G401.6 (cell line): ENCODE data around the gene ROR2.
"Not testable (repeated sequence)": the region's sequence is repeated elsewhere in the genome, so short reads cannot be mapped to it uniquely, and the experiment has no call there.

ENCODE experiments used
- FAIRE-seq: peaks from 2 replicates; lab custom pipeline; 2012; peaks lifted over from hg19 to GRCh38; lab: Jason Lieb, UNC

ROR2 gene

GRCh38 chr9:91817106-91817492, 132.9 kb downstream of the ROR2 start:
- no peak for FAIRE-seq

GRCh38 chr9:91816356-91816755, 133.7 kb downstream of the ROR2 start:
- FAIRE-seq: no peak

GRCh38 chr9:91815896-91816295, 134.1 kb downstream of the ROR2 start:
- no peak for FAIRE-seq

DNA sequence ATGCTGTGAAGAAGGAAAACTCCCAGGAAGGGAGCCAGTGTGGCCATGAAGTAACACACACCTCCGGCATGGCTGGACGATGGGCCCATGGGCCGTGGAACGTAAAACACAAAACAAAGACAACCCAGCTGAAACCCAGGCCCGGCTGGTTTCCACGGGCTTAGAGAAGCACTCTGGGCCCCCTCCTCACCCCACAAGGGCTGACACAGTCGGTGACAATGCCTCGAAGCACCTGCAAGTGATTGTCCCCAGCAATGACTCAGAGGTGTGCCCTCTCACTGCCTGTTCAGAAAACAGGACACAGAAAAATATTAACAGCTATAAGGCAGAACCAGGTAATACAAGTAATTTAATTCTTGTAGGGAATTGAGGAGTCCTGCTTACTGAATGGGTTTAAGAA, 135.3 kb downstream of the ROR2 start:
- FAIRE-seq: no peak

GRCh38 chr9:91814201-91814600, 135.8 kb downstream of the ROR2 start:
- FAIRE-seq: no peak

DNA sequence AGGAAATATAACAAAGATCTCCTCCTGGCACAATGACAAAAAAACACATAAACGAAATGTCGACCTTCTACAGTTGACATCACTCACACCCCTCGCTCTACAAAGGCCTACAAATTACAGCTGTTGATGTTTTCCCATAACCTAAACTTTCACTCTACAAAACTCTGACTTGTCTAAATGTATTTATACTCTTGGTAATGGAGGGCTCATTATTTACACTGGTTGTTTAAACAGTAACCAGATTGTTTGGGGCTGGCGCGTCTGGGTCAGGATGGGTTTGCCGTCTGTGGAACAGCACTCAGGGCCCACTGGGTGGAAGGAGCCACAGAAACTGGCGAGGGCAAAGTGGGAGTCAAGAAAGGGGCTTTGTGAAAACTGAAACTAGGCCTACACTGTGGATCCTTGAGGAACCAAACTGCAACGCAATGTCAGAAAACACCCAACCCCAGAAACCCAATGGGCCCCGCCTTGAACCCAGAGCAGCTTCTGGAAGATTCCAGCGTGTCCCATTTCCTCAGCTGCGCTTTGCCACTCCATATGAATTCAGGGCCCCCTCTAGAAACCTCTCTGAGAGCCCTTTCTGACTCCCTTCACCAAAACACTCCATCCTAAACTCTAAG, 136.7 kb downstream of the ROR2 start:
- FAIRE-seq: no peak

DNA sequence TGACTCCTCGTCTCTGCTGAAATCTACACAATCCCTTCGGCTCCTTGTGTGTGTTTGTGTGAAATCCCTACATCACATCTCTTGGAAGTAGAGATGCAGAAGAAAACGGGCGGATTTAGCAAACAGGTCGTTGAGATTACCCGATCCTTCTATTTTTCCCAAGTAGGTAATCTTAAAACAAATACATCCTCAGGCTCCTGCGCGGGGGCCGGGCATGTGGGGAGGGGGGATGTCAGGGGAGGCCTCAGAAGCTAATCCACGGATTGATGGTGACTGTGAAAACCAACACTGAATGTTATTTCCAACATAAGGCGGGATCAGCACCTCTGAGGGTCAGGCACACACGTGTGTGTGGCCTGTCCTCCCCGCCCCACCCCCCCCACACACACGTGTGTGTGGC, 137.8 kb downstream of the ROR2 start:
- FAIRE-seq: no peak

GRCh38 chr9:91811024-91811909, 138.8 kb downstream of the ROR2 start:
- FAIRE-seq: no peak

- no peak for FAIRE-seq
These were observed 139.6 kb downstream of the ROR2 start for GRCh38 chr9:91810286-91810905.

DNA sequence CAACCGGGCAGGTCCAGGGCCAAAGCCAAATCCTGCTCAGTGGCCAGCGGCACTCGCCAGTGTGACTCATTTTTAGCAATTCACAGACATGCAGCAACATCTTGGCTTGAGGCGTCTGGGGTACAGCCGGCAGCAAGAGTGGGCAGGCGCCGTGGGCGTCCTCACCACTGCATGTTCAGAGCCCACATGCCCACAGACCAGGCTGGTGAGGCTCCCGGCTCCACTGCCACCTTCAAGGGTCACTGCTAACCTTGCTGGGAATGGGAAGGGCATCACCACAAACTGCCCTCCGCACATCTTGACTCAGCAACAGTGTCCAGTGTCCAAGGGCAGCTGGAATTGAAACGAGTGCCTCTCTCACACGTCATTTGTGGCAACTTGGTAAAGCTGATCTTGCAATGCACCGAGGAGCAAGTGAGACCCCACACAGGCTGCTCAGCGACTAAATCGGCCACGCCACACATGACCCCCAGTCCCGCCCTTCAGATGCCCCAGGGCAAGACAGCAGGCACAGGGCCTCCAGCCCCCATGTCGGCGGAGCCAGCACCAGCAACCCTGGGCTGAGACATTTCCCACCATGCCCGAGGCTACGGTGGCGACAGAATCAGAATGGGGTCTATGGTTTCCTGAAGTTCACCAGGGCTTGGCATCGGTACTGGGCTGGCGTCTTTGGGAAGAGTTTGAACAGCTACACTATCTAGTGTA, 140.3 kb downstream of the ROR2 start:
- no peak for FAIRE-seq

DNA sequence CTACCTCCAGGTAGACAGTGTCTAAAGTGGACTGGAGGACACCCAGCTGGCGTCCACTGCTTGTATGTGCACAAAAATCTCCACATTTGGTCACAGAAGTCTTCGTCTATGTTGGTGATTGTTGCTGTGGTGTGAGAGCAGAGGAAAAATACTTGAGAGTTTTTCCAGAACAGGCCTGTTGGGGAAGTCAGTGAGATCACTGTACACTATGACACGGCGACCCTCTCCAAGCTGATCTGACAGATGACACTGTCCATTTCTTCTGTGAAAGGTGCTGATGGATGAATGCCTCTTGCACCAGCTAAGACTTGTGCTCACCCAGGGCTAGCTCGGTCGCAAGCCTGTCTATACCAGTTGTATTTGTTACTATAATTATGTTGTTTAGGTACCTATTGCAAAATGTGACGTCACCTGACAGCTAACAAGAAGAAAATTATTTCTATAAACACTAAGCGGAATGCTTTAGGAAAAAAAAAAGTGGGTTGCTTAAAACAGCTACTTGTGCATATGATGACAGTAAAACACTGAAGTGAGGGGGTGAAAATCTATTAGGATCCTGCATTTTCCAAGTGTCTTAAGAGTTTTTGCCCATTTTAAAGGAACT, 142.3 kb downstream of the ROR2 start:
- no peak for FAIRE-seq

GRCh38 chr9:91805031-91805430, 145.0 kb downstream of the ROR2 start:
- FAIRE-seq: no peak

GRCh38 chr9:91803970-91804752, 145.9 kb downstream of the ROR2 start:
- FAIRE-seq: no peak

DNA sequence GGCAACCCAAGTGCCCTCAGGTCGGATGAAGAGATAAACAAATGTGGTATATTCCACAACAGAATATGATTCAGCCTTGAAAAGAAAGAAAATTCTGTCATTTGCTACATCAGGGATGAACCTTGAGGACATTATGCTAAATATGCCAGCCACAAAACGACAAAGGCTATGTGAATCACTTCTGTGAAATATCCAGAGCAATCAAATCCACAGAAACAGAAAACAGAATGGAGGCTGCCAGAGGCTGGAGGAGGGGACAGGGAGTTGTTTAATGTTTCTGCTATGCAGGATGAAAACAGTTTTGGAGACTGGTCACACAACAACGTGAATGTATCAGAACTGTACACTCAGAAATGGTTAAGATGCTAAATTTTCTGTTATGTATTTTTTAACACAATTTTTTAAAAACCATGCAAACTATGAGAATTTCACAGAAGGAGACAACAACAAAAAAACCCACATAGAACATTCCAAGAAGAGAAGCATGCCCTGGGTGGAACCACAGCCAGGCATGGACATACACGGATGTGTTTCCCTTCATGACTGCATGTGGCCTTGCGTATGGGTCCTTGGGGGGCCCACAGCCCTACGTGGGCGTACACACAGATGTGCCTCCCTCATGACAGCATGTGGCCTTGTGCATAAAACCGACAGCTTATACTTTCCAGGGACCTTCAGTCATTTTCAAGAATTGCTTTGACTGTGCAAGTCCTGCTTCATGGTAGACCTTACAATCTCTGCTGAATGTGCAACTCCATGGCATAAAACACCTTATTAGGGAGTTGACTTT, 146.7 kb downstream of the ROR2 start:
- FAIRE-seq: no peak

DNA sequence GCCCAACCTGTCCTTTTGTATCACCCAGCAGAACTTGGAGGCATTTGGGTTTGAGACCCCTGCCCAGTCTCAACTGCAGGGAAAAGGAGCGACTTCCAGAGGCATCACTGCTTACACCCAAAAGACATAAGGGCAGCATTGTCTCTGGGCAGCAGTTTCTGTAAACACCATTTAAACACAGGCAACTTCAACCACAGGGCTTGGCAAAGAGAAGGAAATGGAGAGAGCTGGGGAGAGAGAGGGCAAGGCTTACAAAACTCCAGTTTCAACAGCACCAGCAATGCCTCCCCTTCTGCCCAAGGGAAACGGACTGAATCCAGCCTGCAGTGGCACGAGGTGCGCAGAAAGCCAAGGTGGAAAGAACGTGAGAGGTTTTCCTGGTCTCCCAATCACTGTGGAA, 147.6 kb downstream of the ROR2 start:
- no peak for FAIRE-seq

- FAIRE-seq: no peak
These were observed 149.5 kb downstream of the ROR2 start for GRCh38 chr9:91800473-91801030.

DNA sequence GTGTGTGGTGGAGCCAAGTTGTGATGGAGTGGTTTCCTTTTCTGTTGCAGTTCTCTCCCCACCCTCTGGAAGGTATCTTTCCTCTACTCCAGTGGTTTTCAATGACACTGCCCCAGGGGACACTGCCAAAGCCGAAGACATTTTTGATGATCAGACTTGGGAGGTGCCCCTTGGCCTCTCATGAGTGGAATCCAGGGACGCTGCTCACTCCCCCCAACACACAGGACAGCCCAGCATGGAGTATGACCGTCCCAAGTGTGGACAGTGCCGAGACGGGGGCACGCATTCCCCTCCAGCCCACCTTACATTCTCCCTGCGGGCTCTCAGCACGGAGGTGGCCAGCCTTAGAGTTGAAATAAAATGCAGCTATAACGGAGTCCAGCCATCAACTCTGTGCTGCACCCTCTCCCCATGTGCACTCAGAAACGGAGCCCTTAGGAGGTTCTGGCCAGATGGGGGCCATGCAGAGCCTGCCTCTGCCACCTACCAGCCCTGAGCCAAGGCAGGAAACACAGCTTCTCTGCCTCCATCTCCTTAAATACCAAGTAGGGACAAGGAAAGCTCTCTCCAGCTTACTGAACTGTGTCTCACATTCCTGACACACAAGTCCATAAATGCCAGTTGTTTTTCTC, 150.8 kb downstream of the ROR2 start:
- no peak for FAIRE-seq

DNA sequence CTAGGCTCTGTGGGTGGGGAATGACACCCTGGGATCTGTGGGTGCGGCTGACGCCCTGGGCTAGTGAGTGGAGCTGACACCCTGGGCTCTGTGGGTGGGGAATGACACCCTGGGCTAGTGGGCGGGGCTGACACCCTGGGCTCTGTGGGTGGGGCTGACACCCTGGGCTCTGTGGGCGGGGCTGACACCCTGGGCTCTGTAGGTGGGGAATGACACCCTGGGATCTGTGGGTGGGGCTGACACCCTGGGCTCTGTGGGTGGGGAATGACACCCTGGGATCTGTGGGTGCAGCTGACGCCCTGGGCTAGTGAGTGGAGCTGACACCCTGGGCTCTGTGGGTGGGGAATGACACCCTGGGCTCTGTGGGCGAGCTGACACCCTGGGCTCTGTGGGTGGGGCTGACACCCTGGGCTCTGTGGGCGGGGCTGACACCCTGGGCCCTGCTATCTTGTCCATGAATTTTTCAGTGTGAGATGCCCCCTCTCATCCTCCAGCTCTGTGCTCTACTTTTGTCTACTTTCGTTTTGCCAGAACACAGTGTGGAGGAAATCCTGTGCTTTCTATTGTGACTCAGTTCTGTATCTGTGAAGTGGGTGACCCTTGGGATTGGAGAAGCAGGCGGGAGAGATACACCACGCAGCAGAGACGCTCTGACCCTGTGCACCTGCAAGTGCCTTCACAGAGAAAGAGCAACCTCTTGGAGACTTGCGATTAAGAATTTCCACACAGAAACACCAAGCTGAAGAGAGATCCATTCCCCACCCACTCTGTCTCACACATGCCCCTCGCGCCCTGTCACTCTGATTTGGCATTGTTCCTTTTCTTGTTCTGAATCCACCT, 151.5 kb downstream of the ROR2 start:
- not testable (repeated sequence) for FAIRE-seq

GRCh38 chr9:91797517-91797916, 152.5 kb downstream of the ROR2 start:
- not testable (repeated sequence) for FAIRE-seq
